Astrocyte (in vitro differentiated cells and primary cell): ENCODE results near the gene SYNM. TPM values are rescaled to one million over a fixed set of nuclear protein-coding genes. Genes with fewer than 3 reads are reported as not detected.
A peak's percentile ranks its signal among the peaks of the same experiment; 100 is the strongest.

Experiments used
- DNase-seq: peaks from one replicate; pipeline ENCODE4 v3.0.0-alpha.2; 2010; ENCODE audit warnings: low read depth
- FAIRE-seq: peaks from 2 replicates; lab custom pipeline; 2011; peaks lifted over from hg19 to GRCh38; lab: Jason Lieb, UNC
- H2AFZ ChIP-seq: 2 replicates; pipeline ENCODE4 v1.6.0; 2012; ENCODE audit warnings: low read depth, low read length, inconsistent platforms
- H3K27ac ChIP-seq: 2 replicates; pipeline ENCODE4 v1.5.1; 2011; ENCODE audit warnings: low read depth, low read length, inconsistent platforms
- H3K27me3 ChIP-seq: 2 replicates; pipeline ENCODE4 v1.6.0; 2011; ENCODE audit warnings: low read length, inconsistent platforms; ENCODE audit not compliant: insufficient read depth
- H3K36me3 ChIP-seq: 2 replicates; pipeline ENCODE4 v1.5.1; 2011; ENCODE audit warnings: low read length, inconsistent platforms; ENCODE audit not compliant: insufficient read depth
- H3K4me1 ChIP-seq: 2 replicates; pipeline ENCODE4 v1.5.1; 2011; ENCODE audit warnings: low read length, inconsistent platforms; ENCODE audit not compliant: insufficient read depth
- H3K4me2 ChIP-seq: 2 replicates; pipeline ENCODE4 v1.6.0; 2012; ENCODE audit warnings: low read length, inconsistent platforms
- H3K4me3 ChIP-seq: 2 replicates; pipeline ENCODE4 v1.5.1; 2011; ENCODE audit warnings: low read depth, mild to moderate bottlenecking, low read length, inconsistent platforms; ENCODE audit not compliant: insufficient read depth
- H3K79me2 ChIP-seq: 2 replicates; pipeline ENCODE4 v1.6.0; 2012; ENCODE audit warnings: mild to moderate bottlenecking, low read length, inconsistent platforms; ENCODE audit not compliant: insufficient read depth
- H3K9ac ChIP-seq: 2 replicates; pipeline ENCODE4 v1.6.0; 2012; ENCODE audit warnings: mild to moderate bottlenecking, low read length, inconsistent platforms
- H3K9me3 ChIP-seq: 2 replicates; pipeline ENCODE4 v1.5.1; 2012; ENCODE audit warnings: low read depth, mild to moderate bottlenecking, low read length, inconsistent platforms; ENCODE audit not compliant: insufficient read depth
- H4K20me1 ChIP-seq: 2 replicates; pipeline ENCODE4 v1.6.0; 2012; ENCODE audit warnings: low read length, inconsistent platforms; ENCODE audit not compliant: insufficient read depth
- H3K27ac Mint-ChIP-seq: one replicate; pipeline ENCODE4 v1.8.0; 2021; ENCODE audit warnings: mild to moderate bottlenecking, mixed read lengths; ENCODE audit not compliant: unreplicated experiment
- H3K27me3 Mint-ChIP-seq: one replicate; pipeline ENCODE4 v1.8.0; 2021; ENCODE audit warnings: low read depth, mixed read lengths; ENCODE audit not compliant: unreplicated experiment
- H3K36me3 Mint-ChIP-seq: one replicate; pipeline ENCODE4 v1.8.0; 2021; ENCODE audit warnings: low read depth, mixed read lengths; ENCODE audit not compliant: unreplicated experiment
- H3K4me1 Mint-ChIP-seq: one replicate; pipeline ENCODE4 v1.8.0; 2021; ENCODE audit warnings: low read depth, mixed read lengths; ENCODE audit not compliant: unreplicated experiment
- H3K4me3 Mint-ChIP-seq: one replicate; pipeline ENCODE4 v1.8.0; 2021; ENCODE audit warnings: mild to moderate bottlenecking, moderate library complexity, mixed read lengths; ENCODE audit not compliant: unreplicated experiment
- H3K9me3 Mint-ChIP-seq: one replicate; pipeline ENCODE4 v1.8.0; 2021; ENCODE audit warnings: mild to moderate bottlenecking, mixed read lengths; ENCODE audit not compliant: unreplicated experiment
- CTCF ChIP-seq: IDR thresholded peaks from 2 replicates; pipeline ENCODE4 v1.5.1; 2011; ENCODE audit warnings: low read depth, mild to moderate bottlenecking, inconsistent platforms, low read length, moderate library complexity; ENCODE audit not compliant: insufficient read depth
- EZH2 ChIP-seq: IDR thresholded peaks from 2 replicates; pipeline ENCODE4 v1.6.1; 2012; ENCODE audit warnings: mild to moderate bottlenecking, low read length, inconsistent platforms; ENCODE audit not compliant: insufficient read depth
- total RNA-seq: library from RNA; stranded (reverse); gene quantifications from 2 replicates; pipeline ENCODE4 v1.2.1, GENCODE V29; 2021

SYNM gene
- total RNA-seq, 1 donor from 2014 or later = 9.7 TPM

GRCh38 chr15:99118801-99119546, 14.1 kb downstream of the SYNM start:
- H3K36me3 Mint-ChIP-seq = peaks cover 29% of the 10 kb centered on the region
- H3K27ac Mint-ChIP-seq = no peak overlapping the region
- H3K4me3 Mint-ChIP-seq = no peak overlapping the region
- H4K20me1 ChIP-seq = no peaks in the 10 kb centered on the region
- H3K27me3 Mint-ChIP-seq = no peaks in the 10 kb centered on the region
- no peak overlapping the region for H2AFZ ChIP-seq
- no peaks in the 10 kb centered on the region for H3K9me3 ChIP-seq
- TF ChIP-seq EZH2 = no peak
- no peak for TF ChIP-seq CTCF
- DNase-seq (no peak), FAIRE-seq (no peak)
- H3K4me3 ChIP-seq = no peak overlapping the region
- H3K9ac ChIP-seq = no peak overlapping the region
- H3K9me3 Mint-ChIP-seq = peaks cover 2% of the 10 kb centered on the region
- H3K36me3 ChIP-seq = no peaks in the 10 kb centered on the region
- H3K4me1 ChIP-seq = peaks cover 12% of the 10 kb centered on the region
- H3K27ac ChIP-seq = no peak overlapping the region
- peaks cover 38% of the 10 kb centered on the region for H3K4me1 Mint-ChIP-seq
- no peaks in the 10 kb centered on the region for H3K79me2 ChIP-seq
- no peaks in the 10 kb centered on the region for H3K27me3 ChIP-seq
- no peak overlapping the region for H3K4me2 ChIP-seq

GRCh38 chr15:99120050-99120777, 15.3 kb downstream of the SYNM start:
- Histone ChIP-seq H3K4me1 (peaks cover 23% of the 10 kb centered on the region), H3K4me3 (no peak overlapping the region), H3K4me2 (no peak overlapping the region), H3K27me3 (no peaks in the 10 kb centered on the region), H3K27ac (no peak overlapping the region), H3K79me2 (no peaks in the 10 kb centered on the region), H3K36me3 (no peaks in the 10 kb centered on the region), H3K9ac (no peak overlapping the region), H2AFZ (no peak overlapping the region), H3K9me3 (no peaks in the 10 kb centered on the region), H4K20me1 (no peaks in the 10 kb centered on the region)
- FAIRE-seq (no peak), DNase-seq (no peak)
- Mint-ChIP-seq H3K4me1 (peaks cover 49% of the 10 kb centered on the region), H3K27me3 (no peaks in the 10 kb centered on the region), H3K4me3 (peak overlapping the region; percentile 73), H3K9me3 (peaks cover 2% of the 10 kb centered on the region), H3K36me3 (peaks cover 18% of the 10 kb centered on the region), H3K27ac (peak overlapping the region; percentile 23)
- no peak for TF ChIP-seq CTCF
- no peak for TF ChIP-seq EZH2
